ENCODE data around the gene GMPS. TPM values are rescaled to one million over a fixed set of nuclear protein-coding genes. Genes with fewer than 3 reads are reported as not detected.

The GMPS gene
- total and polyA plus RNA-seq, 2 of the 13 experiments (the other 11 are each of a cell fraction or from before 2014, with no cell fraction given) = 29.6 to 85.5 TPM

- TF ChIP-seq, protein P1, sequence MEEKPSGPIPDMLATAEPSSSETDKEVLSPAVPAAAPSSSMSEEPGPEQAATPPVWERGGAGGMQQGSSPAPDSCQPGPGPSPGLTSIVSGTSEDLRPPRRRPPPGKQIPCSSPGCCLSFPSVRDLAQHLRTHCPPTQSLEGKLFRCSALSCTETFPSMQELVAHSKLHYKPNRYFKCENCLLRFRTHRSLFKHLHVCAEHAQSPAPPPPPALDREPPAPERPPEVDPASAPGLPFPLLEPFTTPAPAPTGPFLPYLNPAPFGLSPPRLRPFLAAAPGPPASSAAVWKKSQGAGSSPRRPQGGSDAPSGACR (CRISPR knock-in tag; IDR thresholded peaks at IDR 0.05) = no peak
- 0 out of 2 replicates have a peak, but pooled peaks have one; percentile 67 for TF ChIP-seq GZF1 (CRISPR knock-in tag; IDR thresholded peaks at IDR 0.05)
- TF ChIP-seq, protein P2, sequence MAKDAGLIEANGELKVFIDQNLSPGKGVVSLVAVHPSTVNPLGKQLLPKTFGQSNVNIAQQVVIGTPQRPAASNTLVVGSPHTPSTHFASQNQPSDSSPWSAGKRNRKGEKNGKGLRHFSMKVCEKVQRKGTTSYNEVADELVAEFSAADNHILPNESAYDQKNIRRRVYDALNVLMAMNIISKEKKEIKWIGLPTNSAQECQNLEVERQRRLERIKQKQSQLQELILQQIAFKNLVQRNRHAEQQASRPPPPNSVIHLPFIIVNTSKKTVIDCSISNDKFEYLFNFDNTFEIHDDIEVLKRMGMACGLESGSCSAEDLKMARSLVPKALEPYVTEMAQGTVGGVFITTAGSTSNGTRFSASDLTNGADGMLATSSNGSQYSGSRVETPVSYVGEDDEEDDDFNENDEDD (CRISPR knock-in tag; IDR thresholded peaks at IDR 0.05; ENCODE audit: borderline replicate concordance) = no peak
- TF ChIP-seq KLF13 (CRISPR knock-in tag; IDR thresholded peaks at IDR 0.05) = no peak
- TF ChIP-seq IRX3 (CRISPR knock-in tag; IDR thresholded peaks at IDR 0.05; ENCODE audit: borderline replicate concordance, low read depth) = peak; percentile 24; the same call in 1 of the 2 replicates
- TF ChIP-seq, protein P3, sequence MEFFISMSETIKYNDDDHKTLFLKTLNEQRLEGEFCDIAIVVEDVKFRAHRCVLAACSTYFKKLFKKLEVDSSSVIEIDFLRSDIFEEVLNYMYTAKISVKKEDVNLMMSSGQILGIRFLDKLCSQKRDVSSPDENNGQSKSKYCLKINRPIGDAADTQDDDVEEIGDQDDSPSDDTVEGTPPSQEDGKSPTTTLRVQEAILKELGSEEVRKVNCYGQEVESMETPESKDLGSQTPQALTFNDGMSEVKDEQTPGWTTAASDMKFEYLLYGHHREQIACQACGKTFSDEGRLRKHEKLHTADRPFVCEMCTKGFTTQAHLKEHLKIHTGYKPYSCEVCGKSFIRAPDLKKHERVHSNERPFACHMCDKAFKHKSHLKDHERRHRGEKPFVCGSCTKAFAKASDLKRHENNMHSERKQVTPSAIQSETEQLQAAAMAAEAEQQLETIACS (CRISPR knock-in tag; IDR thresholded peaks at IDR 0.05) = 0 out of 2 replicates have a peak, but pooled peaks have one; percentile 7
- no peak for TF ChIP-seq SNRNP70 (IDR thresholded peaks at IDR 0.05; ENCODE audit: low read depth, low read length)
- TF ChIP-seq FOSL2 (CRISPR knock-in tag; IDR thresholded peaks at IDR 0.05) = 0 out of 2 replicates have a peak, but pooled peaks have one; percentile 3
- TF ChIP-seq ZNF567 (CRISPR knock-in tag; IDR thresholded peaks at IDR 0.05; ENCODE audit: borderline replicate concordance) = no peak
- TF ChIP-seq POGZ (CRISPR knock-in tag; IDR thresholded peaks at IDR 0.05) = no peak
- TF ChIP-seq MXD3 (CRISPR knock-in tag; IDR thresholded peaks at IDR 0.05) = no peak
- TF ChIP-seq PRMT3 (CRISPR knock-in tag; IDR thresholded peaks at IDR 0.05; ENCODE audit: borderline replicate concordance, low read depth) = no peak
- 0 out of 2 replicates have a peak, but pooled peaks have one; percentile 6 for TF ChIP-seq ELF4 (CRISPR knock-in tag; IDR thresholded peaks at IDR 0.05; ENCODE audit: borderline replicate concordance)
- no peak for TF ChIP-seq NRL (CRISPR knock-in tag; IDR thresholded peaks at IDR 0.05; ENCODE audit: borderline replicate concordance)
- peak; percentile 88 for TF ChIP-seq ZNF777 (CRISPR knock-in tag; IDR thresholded peaks at IDR 0.05)
- TF ChIP-seq, protein P4, sequence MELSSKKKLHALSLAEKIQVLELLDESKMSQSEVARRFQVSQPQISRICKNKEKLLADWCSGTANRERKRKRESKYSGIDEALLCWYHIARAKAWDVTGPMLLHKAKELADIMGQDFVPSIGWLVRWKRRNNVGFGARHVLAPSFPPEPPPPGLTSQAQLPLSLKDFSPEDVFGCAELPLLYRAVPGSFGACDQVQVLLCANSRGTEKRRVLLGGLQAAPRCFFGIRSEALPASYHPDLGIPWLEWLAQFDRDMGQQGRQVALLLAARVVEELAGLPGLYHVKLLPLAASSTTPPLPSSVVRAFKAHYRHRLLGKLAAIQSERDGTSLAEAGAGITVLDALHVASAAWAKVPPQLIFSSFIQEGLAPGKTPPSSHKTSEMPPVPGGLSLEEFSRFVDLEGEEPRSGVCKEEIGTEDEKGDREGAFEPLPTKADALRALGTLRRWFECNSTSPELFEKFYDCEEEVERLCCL (CRISPR knock-in tag; IDR thresholded peaks at IDR 0.05; ENCODE audit: borderline replicate concordance) = no peak
- TF ChIP-seq SRY (CRISPR knock-in tag; IDR thresholded peaks at IDR 0.05) = peak; percentile 27; the same call in 1 of the 2 replicates
- 0 out of 2 replicates have a peak, but pooled peaks have one; percentile 5 for TF ChIP-seq SAFB2 (CRISPR knock-in tag; IDR thresholded peaks at IDR 0.05; ENCODE audit: borderline replicate concordance, low read depth)
- TF ChIP-seq RBM39 (IDR thresholded peaks at IDR 0.05; ENCODE audit: low read depth, low read length, poor library complexity, severe bottlenecking) = no peak
- TF ChIP-seq ZNF280B (CRISPR knock-in tag; IDR thresholded peaks at IDR 0.05; ENCODE audit: borderline replicate concordance) = no peak
These were observed 17.0 kb upstream of the GMPS start (continued) for GRCh38 chr3:155853214-155854140.
